Superior temporal gyrus (tissue), 1 donor: Measurements from ENCODE around the gene ASCL2.

ENCODE experiments used
- DNase-seq: peaks from one replicate; pipeline ENCODE4 v3.0.0-alpha.2; 2016; ENCODE audit errors: extremely low spot score

The ASCL2 gene

DNA sequence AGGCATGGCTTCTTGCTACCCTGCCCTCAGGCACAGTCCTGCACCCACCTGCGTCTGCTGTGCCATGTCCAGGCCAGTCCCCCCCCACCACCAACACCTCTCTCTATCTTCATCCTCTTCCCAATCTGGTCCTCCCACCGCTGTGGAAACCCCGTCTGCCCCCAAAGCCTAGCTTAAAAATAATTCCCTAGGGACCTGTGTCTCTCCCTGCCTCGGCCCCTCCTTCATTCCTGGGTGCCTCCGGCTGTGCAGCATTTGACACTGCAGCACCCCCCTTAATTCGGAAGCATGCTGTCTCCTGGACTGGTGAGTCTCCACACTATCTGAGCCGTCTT lies 2.5 kb upstream of the ASCL2 start:
- no peak for DNase-seq

DNA sequence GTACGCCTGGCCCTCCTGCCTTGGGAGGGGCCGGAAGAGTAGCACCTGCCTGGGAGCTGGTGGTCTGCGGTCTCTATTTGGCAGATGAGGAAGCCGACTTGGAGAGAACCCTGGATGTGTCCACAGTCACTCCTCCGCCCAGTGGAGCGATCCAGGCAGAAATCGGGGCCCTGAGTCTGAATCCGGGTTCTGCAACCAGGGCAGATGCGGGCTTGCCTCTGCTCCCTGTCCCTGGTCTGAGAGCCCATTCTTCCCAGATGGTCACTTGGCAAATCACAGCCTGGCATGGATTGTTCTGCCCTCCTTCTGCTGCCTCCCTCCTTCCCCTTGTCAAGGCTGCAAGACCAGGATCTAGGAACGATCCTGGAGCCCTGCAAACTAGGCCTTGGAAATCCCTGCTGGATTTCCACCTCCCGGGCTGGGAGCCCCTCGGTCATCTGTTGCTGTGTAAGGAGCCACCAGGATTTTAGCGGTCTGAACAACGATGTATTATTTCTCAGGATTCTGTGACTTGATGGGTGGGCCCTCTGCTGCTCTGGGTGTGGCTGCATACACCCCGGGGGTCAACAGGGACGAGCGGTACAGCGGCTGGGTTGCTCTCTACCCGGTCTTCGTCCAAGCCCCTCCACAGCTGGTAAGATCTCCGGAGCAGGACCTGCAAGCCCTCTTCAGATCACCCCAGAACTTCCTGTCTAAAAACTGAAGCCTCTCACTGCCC lies 2.0 kb upstream of the ASCL2 start:
- DNase-seq: no peak

DNA sequence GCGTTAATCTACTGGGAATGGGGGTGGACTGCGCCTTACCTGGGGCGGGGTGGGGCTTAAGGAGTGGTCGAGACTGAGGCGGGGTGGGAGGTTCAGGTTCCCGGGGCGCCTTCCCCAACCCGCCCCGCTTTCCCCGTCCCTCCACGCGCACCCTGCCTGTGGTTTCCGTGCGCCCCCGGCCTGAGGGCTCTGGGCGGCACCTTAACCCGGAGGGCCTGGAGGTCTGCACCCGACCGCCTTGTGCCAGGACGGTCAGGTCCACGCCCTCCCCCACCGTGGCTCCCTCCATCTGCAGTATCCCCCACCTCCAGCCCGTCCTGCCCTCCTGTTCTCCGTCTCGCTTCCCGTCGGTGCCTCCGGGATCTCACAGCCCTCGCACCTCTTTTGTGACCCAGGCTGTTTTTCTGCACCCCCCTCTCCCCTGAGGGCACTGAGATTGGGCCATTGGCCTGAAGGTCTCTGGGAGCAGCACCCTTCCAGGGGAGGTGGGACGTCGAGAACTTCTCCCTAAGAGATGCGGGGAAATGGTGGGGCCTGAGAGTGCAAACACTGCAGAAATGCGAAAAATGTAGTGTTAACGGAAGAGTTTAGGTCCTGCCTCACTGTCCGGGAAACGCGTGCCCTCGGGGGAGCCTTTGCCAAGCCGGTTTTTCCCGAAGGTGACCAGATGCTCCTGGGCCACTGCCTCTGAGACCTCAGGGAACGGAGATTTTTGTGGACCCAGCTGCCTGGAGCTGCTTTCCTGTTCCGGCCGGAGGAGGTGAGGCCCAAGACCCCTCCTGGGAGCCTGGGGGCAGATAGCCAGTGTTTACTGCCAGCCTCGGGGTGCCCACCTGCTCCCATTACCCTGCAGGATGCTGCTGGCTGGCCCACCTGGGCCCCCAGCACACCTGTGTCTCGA lies 1.2 kb upstream of the ASCL2 start:
- DNase-seq: no peak

DNA sequence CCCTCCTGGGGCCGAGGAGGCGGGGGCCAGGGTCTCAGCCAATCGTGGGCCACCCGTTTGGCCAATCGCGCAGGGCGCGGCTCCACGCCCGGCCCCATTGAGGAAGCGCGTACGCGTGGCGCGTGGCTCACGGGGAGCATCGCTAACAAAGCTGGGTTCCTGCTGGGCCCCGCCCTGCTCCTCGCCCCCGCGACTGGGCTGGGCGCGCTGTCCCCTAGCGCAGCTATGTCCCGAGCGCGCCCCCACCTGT lies 614 bp upstream of the ASCL2 start:
- no peak for DNase-seq

DNA sequence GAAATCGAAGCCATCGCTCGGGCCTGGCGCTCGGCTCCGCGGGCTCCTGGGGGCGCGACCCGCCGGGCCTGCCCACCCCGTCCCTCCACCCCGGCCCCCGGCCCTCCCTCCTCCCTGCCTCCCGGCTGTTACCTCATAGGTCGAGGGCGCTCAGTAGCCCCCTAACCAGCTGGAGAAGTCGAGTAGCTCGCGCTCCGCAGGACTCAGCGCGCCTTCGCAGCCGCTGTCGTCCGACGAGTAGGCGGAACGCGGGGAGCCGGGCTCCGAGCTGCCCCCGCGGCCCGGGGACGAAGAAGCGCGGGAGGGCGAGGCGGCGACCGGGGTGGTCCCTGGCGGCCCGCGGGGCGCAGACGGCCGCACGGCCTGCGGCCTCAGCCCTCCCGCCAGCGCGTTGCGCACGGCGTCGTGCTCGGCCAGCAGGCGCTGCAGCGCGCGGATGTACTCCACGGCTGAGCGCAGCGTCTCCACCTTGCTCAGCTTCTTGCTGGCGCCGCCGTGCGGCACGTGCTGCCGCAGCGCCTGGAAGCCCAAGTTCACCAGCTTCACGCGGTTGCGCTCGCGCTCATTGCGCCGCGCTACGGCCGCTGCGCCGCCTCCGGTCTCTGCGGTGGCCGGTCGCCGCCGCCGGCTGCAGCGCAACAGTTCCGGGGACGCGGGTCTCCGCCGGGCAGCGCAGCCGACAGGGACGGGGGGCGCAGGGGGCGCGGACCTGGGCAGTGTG lies 627 bp downstream of the ASCL2 start:
- DNase-seq: no peak

DNA sequence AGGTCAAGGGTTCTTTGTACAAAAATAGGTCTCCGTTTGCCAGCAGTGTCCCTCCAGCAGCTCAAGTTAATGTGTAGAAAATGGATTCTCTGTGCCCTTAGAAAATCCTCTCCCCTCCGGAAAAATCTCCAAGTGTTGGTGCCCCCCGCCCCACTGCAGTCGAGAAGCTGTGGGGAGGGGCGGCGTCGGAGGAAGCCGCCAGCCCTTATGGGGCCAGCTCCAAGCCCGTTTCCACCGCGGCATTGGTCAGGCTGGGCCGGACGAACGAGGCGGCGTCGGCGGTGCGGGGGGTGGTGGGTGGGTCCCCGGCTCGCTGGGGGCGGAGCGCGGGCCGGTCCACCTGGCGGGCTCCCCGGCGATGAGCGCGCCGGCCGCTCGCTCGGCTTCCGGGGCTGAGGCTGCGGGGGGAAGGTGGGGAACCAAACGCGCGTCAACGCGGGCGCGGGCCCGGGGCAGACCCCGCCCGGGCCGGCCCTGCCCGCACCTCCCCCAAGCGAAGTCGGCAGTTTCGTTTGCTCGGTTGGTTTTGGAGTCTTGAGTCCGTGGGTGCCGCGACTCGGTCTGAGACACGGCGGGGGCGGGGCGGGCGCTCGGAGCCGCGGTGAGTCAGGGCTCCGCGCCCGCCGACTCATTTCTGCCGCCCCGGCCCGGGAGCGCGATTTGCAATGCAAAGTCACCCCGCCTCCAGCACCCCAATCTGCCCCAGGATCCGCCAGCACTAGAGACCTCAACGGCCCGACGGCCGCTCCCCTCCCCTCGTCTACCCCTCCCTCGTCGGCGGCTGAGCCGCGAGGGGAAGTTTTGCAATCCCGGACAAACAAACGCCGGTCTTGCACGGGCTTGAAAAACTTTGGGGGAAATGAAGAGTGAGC lies 1.4 kb downstream of the ASCL2 start:
- no peak for DNase-seq

DNA sequence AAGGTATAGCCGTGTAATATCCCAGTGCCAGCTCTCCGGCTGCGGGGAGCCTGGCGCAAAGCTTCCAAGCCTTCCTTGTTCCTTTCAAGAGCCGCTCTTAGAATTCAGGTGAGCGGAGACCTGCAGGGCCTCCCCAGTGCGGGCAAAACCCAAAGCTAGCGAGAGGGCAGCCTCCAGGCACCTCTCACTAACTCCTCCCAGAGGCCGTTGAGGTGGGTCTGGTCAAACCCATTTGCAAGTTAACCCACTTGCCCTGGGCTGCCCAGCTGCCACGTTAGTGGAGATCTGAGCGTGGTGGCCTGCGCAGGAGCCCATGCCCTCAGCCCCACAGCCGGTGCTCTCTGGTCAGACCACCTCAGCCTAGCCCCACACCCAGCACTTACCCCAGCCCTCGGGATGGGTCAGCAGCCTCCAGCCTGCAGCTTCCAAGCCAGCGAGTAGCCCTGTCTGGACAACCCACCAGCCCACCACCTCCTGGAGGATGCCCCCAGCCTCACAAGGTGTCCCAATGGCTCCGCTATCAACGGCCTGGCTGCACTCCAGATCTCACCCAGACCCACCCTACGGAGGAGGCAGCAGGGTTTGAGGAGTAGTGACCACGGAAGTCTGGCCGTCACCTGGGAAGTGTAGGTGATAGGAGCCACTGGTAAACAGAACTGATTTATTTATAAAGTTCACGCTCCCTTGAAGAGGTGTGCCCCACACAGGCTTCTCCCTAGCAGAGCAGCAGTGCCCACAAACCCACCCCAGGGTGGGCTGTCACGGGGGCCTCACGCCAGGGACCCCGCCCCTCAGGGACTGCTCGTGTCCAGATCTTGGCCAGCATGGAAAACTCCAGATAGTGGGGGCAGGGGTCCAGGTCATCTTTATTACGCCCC lies 2.3 kb downstream of the ASCL2 start:
- DNase-seq: no peak

DNA sequence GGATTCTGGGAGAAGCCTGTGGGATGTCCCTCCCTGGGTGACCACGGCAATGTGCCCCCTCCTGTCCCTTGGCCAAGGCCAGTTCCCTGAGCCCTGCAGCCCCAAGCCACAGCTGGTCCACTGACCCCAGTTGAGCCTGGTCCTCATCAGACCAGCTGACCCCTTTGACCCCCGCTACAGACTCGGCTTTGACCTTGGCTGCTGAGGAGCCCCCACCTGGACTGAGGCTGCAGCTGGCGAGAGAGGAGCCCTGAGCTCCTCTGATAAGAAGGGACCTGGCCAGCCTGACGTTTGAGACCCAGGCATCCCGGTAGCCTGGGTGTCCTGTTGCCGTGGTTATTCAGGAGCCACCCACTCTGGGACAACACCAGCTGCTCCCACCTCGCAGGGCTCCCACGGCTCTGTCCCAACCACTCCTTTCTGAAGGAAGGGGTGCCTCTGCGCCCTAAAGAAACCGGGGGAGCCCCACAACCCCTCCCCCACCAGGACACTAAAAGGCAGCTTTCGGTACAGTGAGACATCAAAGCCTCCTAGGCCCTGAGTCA lies 3.0 kb downstream of the ASCL2 start:
- DNase-seq: no peak

DNA sequence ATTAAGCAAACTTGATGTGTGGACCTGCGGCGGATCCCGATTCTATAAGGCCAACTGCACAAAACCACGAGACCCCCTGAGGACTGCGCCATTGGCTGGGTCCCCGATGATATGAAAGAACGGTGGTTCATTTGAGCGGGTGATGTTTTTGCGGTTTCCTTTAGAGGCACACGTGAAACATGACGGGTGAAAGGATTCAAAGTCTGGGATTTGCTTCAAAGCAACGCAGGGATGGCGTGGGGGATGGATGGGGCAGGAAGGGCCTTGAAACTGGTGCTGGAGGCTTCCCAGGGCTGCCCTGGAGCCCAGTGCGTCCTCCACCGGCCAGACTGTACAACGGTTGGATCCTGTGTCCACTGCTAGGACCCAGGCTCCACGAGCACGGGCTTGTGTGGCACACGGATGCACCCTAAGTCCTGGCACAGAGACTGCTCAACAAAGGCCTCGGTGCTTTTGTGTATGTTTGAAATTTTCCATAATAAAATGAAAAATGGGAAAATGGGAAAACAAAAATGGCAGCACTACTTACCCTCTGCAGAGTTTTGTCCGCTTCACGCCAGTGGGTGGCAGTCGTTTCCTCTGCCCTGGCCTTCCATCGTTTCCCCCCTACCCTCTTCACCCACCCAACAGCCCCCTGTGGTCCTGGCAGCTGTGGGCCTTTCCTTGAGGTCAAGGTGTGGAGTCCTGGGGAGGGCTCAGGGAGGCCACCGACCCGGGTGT lies 3.6 kb downstream of the ASCL2 start:
- DNase-seq: no peak

DNA sequence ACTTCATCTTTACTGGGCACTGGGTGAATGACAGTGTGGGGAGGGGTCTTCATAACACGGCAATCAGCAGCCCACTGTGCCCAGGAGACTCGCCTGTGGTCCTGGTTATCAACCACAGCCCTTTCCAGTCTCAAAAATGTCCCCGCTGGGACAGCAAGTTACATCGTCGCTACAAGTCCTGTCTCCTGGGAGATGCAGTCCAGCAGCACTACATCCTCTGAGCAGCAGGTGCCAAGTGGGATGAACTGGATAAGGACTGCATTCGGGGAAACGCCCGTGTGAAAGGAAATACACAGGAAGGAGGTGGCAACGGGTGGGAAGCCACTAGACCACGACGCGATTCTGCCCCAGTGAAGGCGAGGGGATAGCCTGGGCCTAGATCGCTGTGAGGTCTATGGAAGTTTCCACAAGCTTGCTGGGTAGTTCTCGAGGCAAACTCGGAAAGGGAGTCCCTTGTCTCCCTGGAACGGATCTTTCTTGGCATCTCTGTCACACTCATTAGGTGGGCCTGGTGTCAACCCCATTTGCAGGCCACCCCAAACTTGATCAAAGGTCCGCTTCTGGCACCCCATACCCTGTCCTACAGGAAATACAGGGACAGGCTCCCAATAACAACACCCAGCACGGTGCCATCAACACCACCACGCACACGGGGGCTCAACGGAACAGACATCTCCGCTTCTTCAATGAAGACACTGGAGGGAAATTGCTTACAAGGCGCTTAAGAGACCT lies 4.4 kb downstream of the ASCL2 start:
- DNase-seq: no peak

DNA sequence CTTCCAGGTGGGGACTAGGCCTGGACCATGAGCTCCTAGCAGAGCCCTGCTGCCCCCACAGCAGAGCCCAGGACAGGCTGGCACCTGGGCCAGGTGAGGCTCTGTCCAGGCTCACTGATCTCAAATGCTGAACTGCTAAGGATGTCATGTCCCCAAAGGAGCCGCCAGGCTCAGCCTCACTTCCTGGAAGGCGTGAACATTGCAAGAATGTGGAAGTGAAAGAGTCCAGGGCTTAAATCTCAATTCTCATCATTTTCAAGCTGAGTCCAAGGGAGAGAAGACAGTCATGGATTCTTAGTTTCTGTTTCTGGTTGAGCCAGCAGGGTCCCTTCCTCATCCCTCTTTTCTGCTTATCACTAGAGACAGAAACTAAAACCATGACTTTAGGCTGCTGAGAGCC lies 5.0 kb downstream of the ASCL2 start:
- peak; percentile 14 for DNase-seq

DNA sequence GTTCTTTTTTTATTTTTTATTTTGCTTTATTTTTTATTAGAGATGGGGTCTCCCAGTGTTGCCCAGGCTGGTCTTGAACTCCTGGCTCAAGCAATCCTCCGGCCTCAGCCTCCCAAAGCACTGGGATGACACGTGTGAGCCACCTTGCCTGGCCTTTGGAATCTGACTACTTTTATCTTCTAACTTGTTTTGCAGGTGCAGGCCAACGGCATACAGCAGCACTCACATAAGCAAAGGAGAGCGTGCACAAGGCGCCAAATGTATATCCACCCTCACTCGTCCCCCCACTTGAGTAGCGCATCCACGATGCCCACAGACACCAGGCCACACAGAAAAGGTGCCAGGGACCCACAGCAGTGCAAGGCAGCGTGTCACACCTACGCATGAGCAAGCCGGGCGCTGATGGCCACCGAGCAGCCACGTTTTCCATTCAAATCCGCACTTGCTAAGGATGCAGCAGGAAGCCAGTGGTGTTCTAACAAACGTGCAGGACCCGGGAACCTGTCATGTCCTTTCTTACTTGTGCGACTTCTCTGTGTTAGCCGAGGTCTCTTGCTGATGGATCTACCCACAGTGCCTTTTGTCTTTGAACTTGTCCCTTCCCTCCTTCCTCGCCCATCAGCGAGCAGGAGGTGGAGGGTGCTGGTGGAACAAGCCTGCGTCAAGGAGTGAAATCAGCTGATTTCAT lies 5.9 kb downstream of the ASCL2 start:
- DNase-seq: no peak

DNA sequence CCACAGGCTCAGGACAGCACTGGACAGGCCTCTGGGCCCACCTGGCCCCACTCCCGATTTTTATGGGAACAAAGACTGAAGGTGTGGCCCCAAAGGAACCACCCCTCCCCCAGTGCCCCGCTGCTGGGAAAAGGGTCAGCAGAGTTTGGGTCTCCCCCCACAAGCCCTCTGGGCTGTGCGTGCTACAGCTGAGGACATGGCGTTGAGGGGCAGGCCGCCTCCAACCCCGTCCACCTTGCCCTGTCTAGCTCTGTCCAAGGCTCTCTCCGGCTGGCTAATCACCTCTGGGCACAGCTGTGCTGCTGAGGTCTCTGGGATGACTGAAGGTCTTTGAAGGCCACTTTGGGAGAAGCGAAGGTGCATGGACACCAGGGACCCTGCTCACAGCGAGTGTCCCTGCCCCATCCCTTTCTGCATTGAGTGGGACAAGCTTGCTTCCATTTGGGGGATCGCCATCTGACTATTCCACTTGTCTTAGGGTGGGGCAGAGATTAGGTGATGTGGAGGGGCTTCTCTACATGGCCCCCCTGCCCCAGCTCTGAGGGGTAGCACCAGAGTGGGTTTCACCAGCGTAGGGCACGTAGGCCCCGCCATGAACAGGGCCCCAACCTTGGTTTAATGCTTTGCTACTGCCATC lies 6.5 kb downstream of the ASCL2 start:
- DNase-seq: no peak

DNA sequence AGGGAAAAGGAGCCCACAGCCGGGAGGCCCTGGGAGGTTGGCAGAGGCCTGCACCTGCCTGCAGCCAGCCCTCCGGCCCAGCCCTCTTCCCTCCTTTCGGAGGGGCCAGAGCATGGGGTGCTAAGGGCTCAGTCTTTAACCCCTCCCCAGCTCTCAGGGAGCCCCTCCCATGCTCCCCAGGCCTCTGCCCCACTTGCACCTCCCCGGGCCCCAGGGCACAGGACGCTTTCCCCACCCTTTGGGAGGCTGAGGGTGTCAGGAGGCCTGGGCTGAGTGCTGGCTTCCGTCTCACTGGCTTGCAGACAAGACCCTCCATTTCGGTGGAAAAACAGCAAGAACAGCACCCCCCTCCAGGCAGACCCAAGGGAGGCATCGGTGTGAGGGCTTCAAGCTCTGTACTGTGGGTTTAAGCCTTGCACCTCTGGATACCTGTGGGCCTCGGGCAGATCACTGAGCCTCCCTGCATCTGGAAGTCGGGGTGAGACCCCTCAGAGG lies 7.3 kb downstream of the ASCL2 start:
- DNase-seq: no peak

DNA sequence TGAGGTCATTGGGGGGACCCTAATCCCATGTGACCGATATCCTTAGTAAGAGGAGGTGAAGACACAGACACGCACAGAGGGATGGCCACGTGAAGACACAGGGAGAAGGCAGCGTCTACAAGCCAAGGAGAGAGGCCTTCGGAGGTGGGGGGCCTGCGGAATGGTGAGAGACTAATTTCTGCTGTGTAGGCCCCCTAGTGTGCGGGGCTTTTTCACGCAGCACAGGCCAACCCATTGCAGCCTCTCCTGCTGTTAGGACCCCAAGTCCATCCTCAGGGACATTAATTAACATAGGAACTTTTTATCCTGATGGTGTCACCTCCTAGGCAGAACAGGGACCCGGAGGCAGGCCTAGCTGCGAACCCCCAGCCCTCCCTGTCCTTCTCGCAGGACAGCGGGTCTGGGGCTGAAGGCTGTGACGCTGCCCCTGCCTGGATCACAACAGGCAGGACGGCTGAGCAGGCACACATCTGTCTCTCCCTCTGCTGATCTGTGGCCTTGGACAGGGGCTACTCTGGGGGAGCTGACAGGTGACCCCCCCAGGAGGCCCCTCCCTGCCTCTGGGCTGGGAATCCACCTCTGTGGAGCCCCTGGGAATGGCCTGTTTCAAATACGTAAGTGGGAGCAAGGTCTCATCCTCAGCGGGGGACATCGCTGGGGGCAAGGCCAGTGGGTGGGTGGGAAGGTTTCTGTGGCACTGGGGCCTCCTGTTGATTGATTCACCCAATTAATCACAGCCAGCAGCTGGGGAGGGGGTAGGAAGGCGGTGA lies 7.9 kb downstream of the ASCL2 start:
- DNase-seq: no peak

DNA sequence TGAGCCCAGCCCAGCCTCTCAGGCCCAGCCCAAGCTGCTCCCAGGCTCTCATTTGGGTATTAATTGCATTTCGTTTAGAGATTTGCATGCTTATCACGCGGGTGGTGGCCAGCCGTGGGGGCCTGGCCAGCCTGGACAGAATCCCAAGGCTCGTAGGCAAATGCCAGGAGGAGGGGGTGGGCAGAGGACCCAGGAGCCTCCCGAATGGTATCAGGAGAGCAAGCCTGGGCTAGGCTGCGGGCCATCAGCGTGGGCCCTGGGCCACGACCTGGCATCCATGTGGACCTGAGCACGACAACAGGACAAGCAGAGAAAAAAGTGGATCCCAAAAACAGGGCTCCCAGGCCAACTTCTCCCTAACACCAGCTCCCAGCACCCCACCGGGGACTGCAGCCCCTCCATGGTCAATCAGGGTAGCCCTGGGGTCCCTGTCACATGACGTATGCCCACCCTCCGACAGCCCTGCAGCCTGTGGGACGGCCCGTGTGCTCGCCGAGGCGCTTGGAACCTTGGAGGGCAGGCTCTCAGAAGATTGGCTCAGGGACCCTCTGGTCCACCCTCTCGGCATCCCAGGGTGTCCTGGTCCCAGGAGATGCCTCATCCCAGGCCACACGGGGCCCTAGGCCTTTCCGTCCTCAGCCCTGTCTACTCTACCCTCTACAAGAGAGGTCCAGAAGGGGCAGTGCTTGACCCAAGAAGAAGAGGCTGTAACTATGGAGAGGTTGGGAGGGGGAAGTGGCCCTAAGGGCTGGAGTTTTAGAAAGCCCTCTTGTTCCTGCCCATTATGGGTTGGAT lies 8.8 kb downstream of the ASCL2 start:
- no peak for DNase-seq
